ENCODE measurements around the gene CLECL1. TPM values are rescaled to one million over a fixed set of nuclear protein-coding genes. Genes with fewer than 3 reads are reported as not detected.

CLECL1 gene
- total RNA-seq, 2 donors from 2014 or later: 1.9 TPM; not detected in 1

DNA sequence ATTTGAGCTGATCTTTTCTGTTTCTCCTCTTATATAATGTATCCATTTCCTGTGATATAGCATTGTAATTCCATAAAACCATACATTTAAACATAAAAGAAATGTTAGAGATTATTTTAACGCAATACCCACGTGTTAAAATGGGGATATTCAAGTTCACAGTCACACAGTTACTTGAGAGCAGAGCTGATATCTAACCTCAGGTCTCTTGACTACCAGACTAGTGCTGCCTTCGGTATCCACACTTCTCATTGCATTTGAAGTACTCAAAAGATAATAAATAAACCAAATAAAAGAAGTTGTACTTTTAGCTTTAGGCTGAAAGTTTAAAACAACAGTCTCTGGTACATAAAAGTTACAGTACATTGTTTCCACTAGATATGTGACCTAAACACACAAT lies 2.9 kb downstream of the CLECL1 start:
- H3K27ac ChIP-seq: no peak overlapping the region
- H3K4me3 ChIP-seq: no peak overlapping the region
- H3K36me3 ChIP-seq: no peaks in the 10 kb centered on the region
- no peaks in the 10 kb centered on the region for H3K9me3 ChIP-seq
- TF ChIP-seq, protein P1, sequence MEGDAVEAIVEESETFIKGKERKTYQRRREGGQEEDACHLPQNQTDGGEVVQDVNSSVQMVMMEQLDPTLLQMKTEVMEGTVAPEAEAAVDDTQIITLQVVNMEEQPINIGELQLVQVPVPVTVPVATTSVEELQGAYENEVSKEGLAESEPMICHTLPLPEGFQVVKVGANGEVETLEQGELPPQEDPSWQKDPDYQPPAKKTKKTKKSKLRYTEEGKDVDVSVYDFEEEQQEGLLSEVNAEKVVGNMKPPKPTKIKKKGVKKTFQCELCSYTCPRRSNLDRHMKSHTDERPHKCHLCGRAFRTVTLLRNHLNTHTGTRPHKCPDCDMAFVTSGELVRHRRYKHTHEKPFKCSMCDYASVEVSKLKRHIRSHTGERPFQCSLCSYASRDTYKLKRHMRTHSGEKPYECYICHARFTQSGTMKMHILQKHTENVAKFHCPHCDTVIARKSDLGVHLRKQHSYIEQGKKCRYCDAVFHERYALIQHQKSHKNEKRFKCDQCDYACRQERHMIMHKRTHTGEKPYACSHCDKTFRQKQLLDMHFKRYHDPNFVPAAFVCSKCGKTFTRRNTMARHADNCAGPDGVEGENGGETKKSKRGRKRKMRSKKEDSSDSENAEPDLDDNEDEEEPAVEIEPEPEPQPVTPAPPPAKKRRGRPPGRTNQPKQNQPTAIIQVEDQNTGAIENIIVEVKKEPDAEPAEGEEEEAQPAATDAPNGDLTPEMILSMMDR (IDR thresholded peaks at IDR 0.05): no peak
- H3K4me1 ChIP-seq (ENCODE audit: control insufficient read depth in 1 of 2, low read depth in 2 of 2): no peaks in the 10 kb centered on the region
- H3K27me3 ChIP-seq (replicated peaks; ENCODE audit: insufficient read depth): no peaks in the 10 kb centered on the region
- ATAC-seq (ENCODE audit: insufficient number of reproducible peaks, low FRiP score, low read depth) (no peak), DNase-seq (ENCODE audit: low spot score) (no peak)

DNA sequence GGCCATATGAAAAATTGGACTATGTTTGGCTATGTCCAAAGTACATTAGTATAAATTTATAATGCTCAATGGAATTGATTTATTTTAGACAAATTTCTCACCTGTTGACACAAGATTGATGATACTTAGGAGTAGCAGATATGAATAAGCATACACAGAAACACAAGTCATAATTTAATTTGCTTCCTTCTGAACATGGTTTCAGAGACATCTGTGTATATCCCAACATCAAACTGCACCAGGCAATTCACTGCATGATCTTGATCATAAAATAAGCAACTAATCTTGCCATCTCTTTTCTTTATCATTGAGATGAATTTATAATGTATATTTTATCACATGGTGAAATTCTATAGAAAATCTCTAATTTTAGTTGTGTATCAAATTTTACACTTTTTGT lies 3.8 kb downstream of the CLECL1 start:
- H3K36me3 ChIP-seq: no peaks in the 10 kb centered on the region
- no peaks in the 10 kb centered on the region for H3K9me3 ChIP-seq
- no peaks in the 10 kb centered on the region for H3K27me3 ChIP-seq (replicated peaks; ENCODE audit: insufficient read depth)
- no peak overlapping the region for H3K4me3 ChIP-seq
- no peaks in the 10 kb centered on the region for H3K4me1 ChIP-seq (ENCODE audit: control insufficient read depth in 1 of 2, low read depth in 2 of 2)
- ATAC-seq (ENCODE audit: insufficient number of reproducible peaks, low FRiP score, low read depth): no peak
- TF ChIP-seq, protein P1 (IDR thresholded peaks at IDR 0.05): no peak
- no peak overlapping the region for H3K27ac ChIP-seq
- DNase-seq (ENCODE audit: low spot score): no peak

DNA sequence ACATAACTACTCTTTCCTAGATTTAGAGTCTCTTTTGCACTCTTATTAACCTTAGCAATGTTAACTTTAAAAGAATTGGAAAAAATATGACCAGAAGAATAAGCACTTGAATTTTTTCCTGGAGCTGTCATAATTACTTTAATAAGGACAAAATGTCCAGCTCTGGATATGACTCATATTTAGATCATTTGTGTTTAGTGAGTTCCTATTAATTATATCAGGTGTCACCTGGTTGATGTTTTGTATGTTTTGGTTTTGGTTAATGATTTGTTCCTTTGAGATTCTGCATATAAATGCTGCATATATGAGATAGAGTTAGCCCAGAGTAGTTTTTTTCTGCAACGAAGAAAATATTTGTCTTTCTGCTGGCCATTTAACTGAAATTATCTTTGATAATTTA lies 5.1 kb downstream of the CLECL1 start:
- Histone ChIP-seq H3K36me3 (no peaks in the 10 kb centered on the region), H3K4me3 (no peak overlapping the region), H3K27ac (no peak overlapping the region), H3K9me3 (no peaks in the 10 kb centered on the region), H3K4me1 (ENCODE audit: control insufficient read depth in 1 of 2, low read depth in 2 of 2) (no peaks in the 10 kb centered on the region), H3K27me3 (replicated peaks; ENCODE audit: insufficient read depth) (no peaks in the 10 kb centered on the region)
- ATAC-seq (ENCODE audit: insufficient number of reproducible peaks, low FRiP score, low read depth) (no peak), DNase-seq (ENCODE audit: low spot score) (no peak)
- TF ChIP-seq, protein P1 (IDR thresholded peaks at IDR 0.05): no peak

DNA sequence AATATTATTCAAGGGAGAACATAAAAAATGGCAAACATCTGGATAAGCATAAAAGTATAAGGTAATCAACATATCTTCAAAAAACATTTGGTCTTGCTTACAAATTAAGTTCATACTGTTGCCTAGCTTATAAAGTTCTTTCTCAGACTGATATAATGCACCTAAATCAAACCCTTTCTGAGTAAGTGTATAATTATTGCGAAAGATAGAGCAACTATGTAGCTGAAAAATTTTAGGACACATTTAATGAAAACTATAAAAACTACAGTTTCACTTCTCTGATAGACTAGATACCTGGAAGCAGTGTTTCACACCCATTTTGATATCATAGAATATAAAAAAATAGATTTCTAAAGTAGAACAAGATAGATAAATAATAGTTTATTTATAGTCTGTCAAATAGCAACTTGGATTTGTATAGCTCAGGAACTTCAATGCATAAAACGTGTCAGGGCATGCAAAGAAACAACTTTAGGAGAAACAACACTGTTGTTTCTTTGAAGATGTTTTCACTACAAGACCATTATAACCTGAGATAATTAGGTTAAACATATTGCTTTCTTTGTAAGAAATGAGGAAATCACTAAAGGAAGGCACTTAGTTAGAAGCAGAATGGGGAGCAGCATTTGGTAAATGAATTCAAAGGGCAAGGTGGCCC lies 7.6 kb downstream of the CLECL1 start:
- DNase-seq (ENCODE audit: low spot score): no peak
- TF ChIP-seq, protein P1 (IDR thresholded peaks at IDR 0.05): no peak
- Histone ChIP-seq H3K27ac (no peak overlapping the region), H3K4me3 (no peak overlapping the region), H3K27me3 (replicated peaks; ENCODE audit: insufficient read depth) (no peaks in the 10 kb centered on the region), H3K4me1 (ENCODE audit: control insufficient read depth in 1 of 2, low read depth in 2 of 2) (no peaks in the 10 kb centered on the region), H3K9me3 (no peaks in the 10 kb centered on the region), H3K36me3 (no peaks in the 10 kb centered on the region)
- ATAC-seq (ENCODE audit: insufficient number of reproducible peaks, low FRiP score, low read depth): no peak

DNA sequence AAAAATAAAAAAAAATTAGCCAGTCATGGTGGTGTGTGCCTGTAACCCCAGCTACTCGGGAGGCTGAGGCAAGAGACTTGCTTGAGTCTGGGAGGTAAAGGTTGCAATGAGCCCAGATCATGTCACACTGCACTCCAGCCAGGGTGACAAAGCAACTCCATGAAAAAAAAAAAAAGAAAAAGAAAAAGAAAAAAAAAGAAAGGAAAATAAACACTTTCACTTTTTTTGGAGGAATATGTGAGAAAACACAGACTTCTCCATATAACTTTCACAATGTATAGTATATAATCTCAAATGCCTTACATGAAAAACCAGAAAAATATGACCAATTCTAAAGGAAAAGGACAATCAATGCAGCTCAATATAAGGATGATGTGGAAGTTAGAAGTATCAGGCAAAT lies 8.9 kb downstream of the CLECL1 start:
- H3K9me3 ChIP-seq: no peaks in the 10 kb centered on the region
- H3K4me3 ChIP-seq: no peak overlapping the region
- H3K27ac ChIP-seq: no peak overlapping the region
- H3K27me3 ChIP-seq (replicated peaks; ENCODE audit: insufficient read depth): no peaks in the 10 kb centered on the region
- no peaks in the 10 kb centered on the region for H3K36me3 ChIP-seq
- ATAC-seq (ENCODE audit: insufficient number of reproducible peaks, low FRiP score, low read depth): no peak
- no peak for DNase-seq (ENCODE audit: low spot score)
- H3K4me1 ChIP-seq (ENCODE audit: control insufficient read depth in 1 of 2, low read depth in 2 of 2): no peaks in the 10 kb centered on the region
- TF ChIP-seq, protein P1 (IDR thresholded peaks at IDR 0.05): no peak

Measured in thoracic aorta (tissue), 2 donors.